Nephron (organoid): Measurements from ENCODE around the gene APBA1.

Source experiments
- H3K27ac Mint-ChIP-seq, 3 experiments: 2 replicates each; pipeline ENCODE4 v1.8.0; 2020; ENCODE audit warnings: mixed read lengths in 3 of 3, mild to moderate bottlenecking in 2 of 3, moderate library complexity in 1 of 3
- H3K27me3 Mint-ChIP-seq: 2 replicates; pipeline ENCODE4 v1.8.0; 2021; ENCODE audit warnings: low read depth, mild to moderate bottlenecking, moderate library complexity, mixed read lengths
- H3K36me3 Mint-ChIP-seq: 2 replicates; pipeline ENCODE4 v1.8.0; 2020; ENCODE audit warnings: low read depth, mixed read lengths
- H3K4me1 Mint-ChIP-seq: 2 replicates; pipeline ENCODE4 v1.8.0; 2020; ENCODE audit warnings: mixed read lengths
- H3K4me3 Mint-ChIP-seq, 3 experiments: 2 replicates each; pipeline ENCODE4 v1.8.0; 2020; ENCODE audit warnings: mild to moderate bottlenecking in 3 of 3, mixed read lengths in 3 of 3, moderate library complexity in 2 of 3
- H3K9me3 Mint-ChIP-seq: 2 replicates; pipeline ENCODE4 v1.8.0; 2020; ENCODE audit warnings: mixed read lengths
- CTCF ChIP-seq, 3 experiments: fragments of 200-600 bp; sonication (generic); IDR thresholded peaks; one replicate each; pipeline ENCODE4 v1.5.0; 2021; ENCODE audit warnings: antibody characterized with exemption in 3 of 3; ENCODE audit not compliant: unreplicated experiment in 3 of 3

The APBA1 gene

GRCh38 chr9:69516353-69517322, 155.5 kb downstream of the APBA1 start:
- Mint-ChIP-seq H3K27me3 (no peaks in the 10 kb centered on the region), H3K27ac (no peak overlapping the region), H3K9me3 (peaks cover 8% of the 10 kb centered on the region), H3K4me3 (no peak overlapping the region), H3K4me1 (peaks cover 14% of the 10 kb centered on the region), H3K36me3 (peaks cover 13% of the 10 kb centered on the region)
- no peak for TF ChIP-seq CTCF (IDR thresholded peaks at IDR 0.05; ENCODE audit: unreplicated experiment in 3 of 3)

DNA sequence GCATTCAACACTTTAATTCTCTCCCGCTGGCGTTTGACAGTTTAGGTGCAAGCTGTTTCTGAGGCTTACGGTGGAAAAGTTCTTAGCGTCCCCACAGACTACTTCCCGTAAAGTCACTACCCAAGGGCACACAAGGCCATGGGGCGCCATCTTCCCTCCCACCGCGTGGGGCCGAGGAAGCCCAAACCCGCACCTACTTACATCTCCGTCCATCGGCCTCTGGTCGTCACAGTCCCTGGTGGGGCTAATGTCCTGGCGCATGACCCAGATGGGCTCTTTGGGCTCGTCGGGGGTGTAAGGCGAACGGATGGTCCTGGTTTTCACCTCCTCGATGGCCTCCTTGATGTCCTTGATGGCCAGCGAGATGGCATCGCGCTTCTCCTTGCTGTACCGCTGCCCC, 156.4 kb downstream of the APBA1 start:
- TF ChIP-seq CTCF (IDR thresholded peaks at IDR 0.05; ENCODE audit: unreplicated experiment in 3 of 3): no peak
- Mint-ChIP-seq H3K27ac (no peak overlapping the region), H3K36me3 (peaks cover 13% of the 10 kb centered on the region), H3K9me3 (peaks cover 6% of the 10 kb centered on the region), H3K27me3 (no peaks in the 10 kb centered on the region), H3K4me3 (no peak overlapping the region), H3K4me1 (peaks cover 14% of the 10 kb centered on the region)

GRCh38 chr9:69513141-69513820, 158.9 kb downstream of the APBA1 start:
- H3K36me3 Mint-ChIP-seq: peaks cover 13% of the 10 kb centered on the region
- H3K9me3 Mint-ChIP-seq: peaks cover 6% of the 10 kb centered on the region
- no peak for TF ChIP-seq CTCF (IDR thresholded peaks at IDR 0.05; ENCODE audit: unreplicated experiment in 3 of 3)
- H3K4me1 Mint-ChIP-seq: peaks cover 14% of the 10 kb centered on the region
- no peak overlapping the region for H3K4me3 Mint-ChIP-seq
- H3K27me3 Mint-ChIP-seq: no peaks in the 10 kb centered on the region
- no peak overlapping the region for H3K27ac Mint-ChIP-seq

GRCh38 chr9:69504058-69504457, 168.1 kb downstream of the APBA1 start:
- Mint-ChIP-seq H3K9me3 (no peaks in the 10 kb centered on the region), H3K4me1 (peaks cover 5% of the 10 kb centered on the region), H3K36me3 (no peaks in the 10 kb centered on the region), H3K27me3 (no peaks in the 10 kb centered on the region), H3K27ac (no peak overlapping the region), H3K4me3 (no peak overlapping the region)
- no peak for TF ChIP-seq CTCF (IDR thresholded peaks at IDR 0.05; ENCODE audit: unreplicated experiment in 3 of 3)

GRCh38 chr9:69502671-69503301, 169.4 kb downstream of the APBA1 start:
- Mint-ChIP-seq H3K4me1 (peaks cover 6% of the 10 kb centered on the region), H3K27me3 (no peaks in the 10 kb centered on the region), H3K36me3 (no peaks in the 10 kb centered on the region), H3K9me3 (no peaks in the 10 kb centered on the region), H3K27ac (no peak overlapping the region), H3K4me3 (no peak overlapping the region)
- no peak for TF ChIP-seq CTCF (IDR thresholded peaks at IDR 0.05; ENCODE audit: unreplicated experiment in 3 of 3)
